ENCODE measurements around the gene METTL22.

METTL22 gene

GRCh38 chr16:8670014-8670560, 48.6 kb downstream of the METTL22 start:
- DNase-seq = no peak

- DNase-seq = peak; percentile 63
Measured at GRCh38 chr16:8673611-8674412, 52.3 kb downstream of the METTL22 start.

GRCh38 chr16:8674413-8675022, 53.0 kb downstream of the METTL22 start, which contains the start of gene ABAT:
Gene ABAT, plus strand, starts transcription at chr16:8674617. Its CDS starts 61,123 bp downstream, at chr16:8735740.
- peak; percentile 91 for DNase-seq

GRCh38 chr16:8675183-8676159, 54.0 kb downstream of the METTL22 start:
- DNase-seq = no peak

- DNase-seq = no peak
Measured at GRCh38 chr16:8676160-8676547, 54.7 kb downstream of the METTL22 start.

GRCh38 chr16:8676737-8677375, 55.4 kb downstream of the METTL22 start:
- DNase-seq = no peak

- no peak for DNase-seq
Measured at GRCh38 chr16:8677481-8677880, 56.0 kb downstream of the METTL22 start.

GRCh38 chr16:8678068-8678927, 56.8 kb downstream of the METTL22 start:
- DNase-seq = no peak

GRCh38 chr16:8679151-8679550, 57.7 kb downstream of the METTL22 start:
- DNase-seq = no peak

GRCh38 chr16:8682551-8683259, 61.2 kb downstream of the METTL22 start:
- no peak for DNase-seq

GRCh38 chr16:8683640-8684039, 62.1 kb downstream of the METTL22 start:
- no peak for DNase-seq

- no peak for DNase-seq
Measured at GRCh38 chr16:8685617-8686016, 64.1 kb downstream of the METTL22 start.

- DNase-seq = peak; percentile 77
Measured at GRCh38 chr16:8686031-8686621, 64.6 kb downstream of the METTL22 start.

GRCh38 chr16:8686879-8687278, 65.4 kb downstream of the METTL22 start:
- DNase-seq = peak; percentile 77

GRCh38 chr16:8689686-8690085, 68.2 kb downstream of the METTL22 start:
- no peak for DNase-seq

- no peak for DNase-seq
Measured at GRCh38 chr16:8691728-8692127, 70.2 kb downstream of the METTL22 start.

GRCh38 chr16:8694795-8695728, 73.6 kb downstream of the METTL22 start:
- DNase-seq = no peak

- no peak for DNase-seq
Measured at GRCh38 chr16:8696880-8697279, 75.4 kb downstream of the METTL22 start.

GRCh38 chr16:8697965-8698364, 76.5 kb downstream of the METTL22 start:
- DNase-seq = no peak
